HL-60/S4 treated with retinoic acid at 250 ng/mL for 4 days and 3 days (cell line): ENCODE data around the gene BCL2L15.

Source experiments
- in situ Hi-C: fragments of 300-500 bp; cut with MboI; formaldehyde crosslinking; loops from 2 replicates; pipeline ENCODE4 v1.7.0; 2022; ENCODE audit warnings: low sequenced_read_pairs

BCL2L15 gene

DNA sequence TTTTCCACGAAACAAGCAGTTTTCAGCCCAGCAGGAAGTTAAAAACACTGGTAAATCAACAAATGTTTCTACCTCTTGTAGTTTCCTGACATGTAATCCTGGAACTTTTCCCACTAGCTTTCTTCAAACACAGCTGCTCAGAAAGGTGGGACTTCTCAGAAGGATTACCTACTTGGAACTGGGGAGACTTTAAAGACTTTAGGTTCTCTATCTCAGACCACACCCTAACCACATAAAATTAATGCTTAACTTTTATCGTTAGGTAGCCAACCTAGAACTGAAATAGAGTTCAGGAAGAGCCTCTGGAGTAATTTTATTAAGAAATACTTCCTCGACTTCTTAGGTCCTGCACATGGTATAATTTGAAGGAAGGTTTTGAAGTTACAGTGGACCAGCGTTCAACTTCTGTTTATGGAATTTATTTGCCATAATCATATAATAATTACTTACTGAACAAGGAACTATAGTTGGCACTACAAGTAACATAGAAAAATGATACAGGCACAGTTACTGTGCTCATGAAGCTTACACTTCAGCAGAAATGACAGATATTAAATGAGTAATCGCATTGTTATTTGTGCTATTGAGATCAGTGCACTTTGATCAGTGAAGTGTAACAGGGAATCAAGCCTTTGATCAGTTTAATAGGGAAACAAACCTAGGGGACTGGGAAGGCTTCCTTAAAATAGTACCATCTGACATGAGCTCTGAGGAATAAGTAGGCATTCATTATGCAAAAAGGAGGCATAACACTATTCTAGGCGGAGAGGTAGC is at the start of gene BCL2L15:
Gene BCL2L15 (minus strand): TSS at position 180 of the 774 bp plus-strand sequence. CDS start 206 bp downstream, outside the sequence.
- in situ Hi-C loops = no loop called here

DNA sequence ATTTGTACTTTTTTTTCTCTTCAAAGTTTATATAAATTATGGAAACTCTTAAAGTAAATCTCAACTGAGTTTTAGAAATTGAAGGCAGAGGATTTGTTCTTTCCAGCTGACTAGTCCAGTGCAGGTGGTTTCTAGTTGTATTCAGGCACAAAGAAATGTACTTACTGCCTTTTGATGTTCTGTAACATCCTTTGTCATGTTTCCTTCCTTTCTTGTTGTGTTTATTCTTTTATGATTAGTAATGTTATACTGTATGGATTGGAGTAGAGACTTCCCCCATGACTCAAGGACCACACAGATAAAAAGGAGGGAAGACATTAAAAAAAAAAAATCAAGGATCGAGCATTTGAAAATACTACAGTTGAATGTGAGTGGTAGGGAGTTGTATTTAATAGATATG is 49.8 kb upstream of the BCL2L15 start:
- in situ Hi-C loops = no loop called here

DNA sequence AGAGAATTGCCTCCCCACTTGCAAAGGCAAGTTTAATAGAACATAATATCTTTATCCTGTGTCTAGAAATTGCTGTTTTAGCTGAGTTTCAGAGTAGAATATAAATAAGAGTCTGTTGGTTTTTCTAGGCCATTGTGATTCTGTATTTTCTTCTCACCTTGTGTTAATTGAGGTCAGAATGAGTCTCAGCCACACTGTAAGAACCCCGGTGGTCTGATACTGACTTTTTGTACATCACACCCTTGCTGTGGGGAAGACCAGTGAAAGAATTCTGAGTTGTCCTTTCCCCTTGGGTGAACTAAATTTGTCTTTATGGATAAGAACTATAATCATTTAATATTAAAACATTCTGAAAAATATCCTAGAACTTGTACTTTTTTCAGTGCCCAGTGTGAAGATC is 48.6 kb upstream of the BCL2L15 start:
- in situ Hi-C loops = no loop called here

DNA sequence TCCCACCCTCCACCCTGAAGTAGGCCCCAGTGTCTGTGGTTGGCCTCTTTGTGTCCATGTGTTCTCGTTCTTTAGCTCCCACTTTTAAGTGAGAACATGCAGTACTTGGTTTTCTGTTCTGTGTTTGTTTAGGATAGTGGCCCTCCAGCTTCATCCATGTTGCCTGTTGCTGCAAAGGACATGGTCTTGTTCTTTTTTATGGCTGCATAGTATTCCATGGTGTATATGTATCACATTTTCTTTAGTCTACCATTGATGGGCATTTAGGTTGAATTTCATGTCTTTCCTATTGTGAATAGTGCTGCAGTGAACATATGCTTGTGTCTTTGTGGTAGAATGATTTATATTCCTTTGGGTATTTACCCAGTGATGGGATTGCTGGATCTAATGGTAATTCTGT is 47.8 kb upstream of the BCL2L15 start:
- in situ Hi-C loops = no loop called here

DNA sequence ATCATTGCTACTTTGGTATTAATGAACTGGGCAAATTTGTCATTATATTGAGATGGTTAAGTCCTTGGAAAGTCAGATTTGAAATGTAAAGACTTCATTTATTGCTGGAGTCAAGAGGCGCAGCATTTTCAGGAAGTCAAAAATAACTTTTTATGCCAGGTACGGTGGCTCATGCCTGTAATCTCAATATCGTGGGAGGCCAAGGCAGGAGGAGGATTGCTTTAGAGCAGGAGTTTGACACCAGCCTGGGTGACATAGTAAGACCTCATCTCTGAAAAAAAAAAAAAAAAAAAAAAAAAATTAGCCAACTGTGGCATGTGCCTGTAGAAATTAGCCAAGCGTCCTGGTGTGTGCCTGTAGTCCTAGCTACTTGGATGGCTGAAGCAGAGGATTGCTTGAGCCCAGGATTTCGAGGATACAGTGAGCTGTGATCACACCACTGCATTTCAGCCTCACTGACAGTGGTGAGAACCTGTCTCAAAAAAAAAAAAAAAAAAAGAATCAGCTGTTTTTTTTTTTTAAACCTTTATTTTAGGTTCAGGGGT is 47.2 kb upstream of the BCL2L15 start:
- in situ Hi-C loops = no loop called here

DNA sequence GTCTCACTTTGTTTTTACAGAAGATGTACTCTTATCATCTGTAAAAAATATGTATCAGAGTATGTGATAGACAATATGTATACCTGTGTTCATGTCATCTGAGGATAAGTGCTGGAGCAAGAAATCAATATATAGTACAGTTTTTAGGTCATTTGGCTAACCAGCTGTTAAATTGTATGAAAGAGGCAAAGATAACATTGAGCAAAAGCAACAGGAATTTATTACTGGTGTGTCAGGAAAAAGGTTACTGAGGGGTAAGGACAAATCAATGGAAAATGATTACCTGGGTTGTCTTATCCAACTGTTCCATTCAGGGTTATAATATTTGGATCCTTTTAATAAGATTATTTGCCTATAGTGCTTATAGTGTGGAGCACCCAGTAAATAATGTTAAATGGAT is 46.6 kb upstream of the BCL2L15 start:
- in situ Hi-C loops = no loop called here

DNA sequence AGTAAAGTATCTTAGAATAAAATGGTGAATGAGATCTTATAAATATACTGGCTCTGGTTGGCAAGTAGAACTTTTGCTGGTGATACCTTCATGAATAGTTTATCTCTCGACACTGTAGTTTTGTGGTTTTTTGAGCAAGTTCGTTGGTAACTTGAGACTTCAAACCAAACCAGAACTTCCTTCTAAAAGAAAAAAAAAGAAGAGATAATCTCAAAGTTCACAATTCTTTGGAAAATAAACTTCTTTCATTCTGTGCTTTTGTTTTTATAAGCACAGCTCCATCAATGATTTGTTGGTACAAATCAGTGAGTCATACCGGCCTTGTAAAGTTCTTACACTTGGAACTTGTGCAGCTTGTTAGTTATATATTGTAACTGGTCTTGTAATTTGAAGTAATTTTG is 44.1 kb upstream of the BCL2L15 start:
- in situ Hi-C loops = no loop called here

DNA sequence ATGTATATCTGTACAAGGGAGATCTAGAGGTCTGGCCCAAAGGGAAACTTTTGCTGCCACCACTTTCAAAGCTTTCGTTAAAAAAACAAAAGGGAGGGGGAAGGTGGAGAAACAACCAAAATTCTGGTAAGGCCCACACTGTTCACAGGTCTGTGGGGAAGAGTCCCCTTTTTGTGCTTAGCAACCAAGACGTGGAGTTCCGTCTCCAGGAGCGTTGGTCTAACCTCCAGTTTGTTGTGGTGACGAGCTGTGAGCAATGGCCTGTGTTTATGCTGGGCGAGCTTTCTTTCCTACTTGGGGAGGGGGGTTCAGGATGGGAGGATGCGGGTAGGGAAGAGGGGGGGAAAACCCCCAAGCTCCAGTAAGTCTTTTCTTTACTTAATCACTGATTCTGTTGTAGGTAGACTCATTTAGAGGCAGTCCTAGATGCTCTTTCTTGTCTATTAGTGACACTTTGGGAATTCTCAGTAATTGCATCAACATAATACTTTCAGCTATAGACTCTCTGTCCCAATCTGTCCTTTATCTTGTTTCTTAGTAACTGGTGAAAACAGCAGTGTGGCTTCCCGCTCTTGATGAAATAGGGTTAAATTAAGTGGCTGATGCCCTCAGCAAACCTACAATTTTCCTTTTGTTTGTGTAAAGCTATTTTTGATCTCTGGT is 43.2 kb upstream of the BCL2L15 start:
- in situ Hi-C loops = no loop called here

DNA sequence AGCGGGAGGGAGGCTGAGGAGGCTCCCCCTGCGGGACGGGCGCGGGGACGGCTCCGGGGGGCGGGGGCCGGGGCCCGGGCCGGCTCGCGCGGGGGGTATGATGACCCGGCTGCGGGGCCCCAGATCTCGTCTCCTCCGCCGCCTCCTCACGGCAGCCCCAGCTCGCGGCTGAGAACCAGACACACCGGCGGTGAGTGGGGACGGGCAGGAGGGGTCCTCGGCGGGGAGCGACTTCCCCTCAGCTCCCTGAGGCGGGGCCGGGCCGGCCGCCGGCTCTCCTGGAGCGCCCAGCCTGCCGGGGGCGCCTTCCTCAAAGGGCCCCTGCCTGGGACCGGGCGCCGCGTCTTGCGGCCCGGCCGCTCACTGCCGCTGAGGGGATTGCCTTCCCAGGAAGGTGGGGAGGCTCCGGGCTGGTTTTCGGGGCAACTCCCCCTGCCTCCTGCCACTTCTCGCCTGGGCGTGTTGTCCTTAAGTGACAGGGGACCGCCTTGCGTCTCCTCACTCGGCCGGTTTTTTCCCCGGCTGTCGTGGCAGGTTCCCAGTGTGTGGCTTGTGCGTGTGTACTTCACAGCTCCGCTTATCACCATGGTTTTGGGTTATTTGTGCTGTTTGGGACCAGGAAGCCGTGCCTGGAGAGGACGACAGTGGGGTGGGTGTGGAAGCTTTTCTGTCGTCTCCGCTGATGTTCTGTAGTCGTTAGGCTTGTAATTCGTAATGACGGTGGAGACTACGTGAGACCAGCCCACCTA is 42.5 kb upstream of the BCL2L15 start:
- in situ Hi-C loops = no loop called here

DNA sequence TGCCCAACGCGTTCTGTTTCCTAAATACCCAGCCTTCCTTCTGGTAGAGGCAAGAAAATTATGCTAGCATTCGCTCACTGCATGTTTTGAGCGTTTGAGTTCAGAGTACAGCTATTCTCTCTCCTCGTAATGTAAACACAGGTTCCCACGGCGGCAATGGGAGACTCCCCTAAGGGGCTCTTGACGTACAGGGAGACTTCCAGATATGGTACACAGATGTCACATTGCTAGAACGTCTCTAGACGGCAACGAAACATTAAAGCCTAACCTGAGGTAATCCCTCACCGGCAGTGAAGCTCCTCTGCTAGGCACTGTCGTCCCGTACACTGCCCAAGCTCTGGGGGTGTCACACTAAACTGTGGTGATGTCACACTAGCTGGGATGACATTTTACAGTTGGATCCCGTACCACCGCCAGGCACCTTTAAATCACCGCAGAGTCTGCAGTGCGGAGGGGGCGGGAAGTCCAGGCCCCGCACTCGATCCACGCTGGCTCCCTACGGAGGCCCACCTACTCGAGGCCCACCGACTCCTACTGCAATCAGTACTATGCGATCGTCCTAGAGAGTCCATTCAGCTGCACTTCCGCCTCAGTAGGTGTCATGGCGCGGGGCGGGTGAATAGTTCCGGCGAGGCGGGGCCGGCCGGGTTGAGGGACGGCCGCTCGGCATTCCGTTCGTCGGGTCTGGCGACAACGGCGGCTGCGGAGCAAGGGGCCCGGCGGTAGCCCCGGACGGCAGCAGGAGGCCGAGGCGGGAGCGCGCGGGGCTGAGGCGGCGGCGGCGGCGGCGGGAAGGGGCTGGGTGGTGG is 41.8 kb upstream of the BCL2L15 start, which contains the start of gene HIPK1:
Gene HIPK1 (plus strand): TSS at position 384 of the 809 bp plus-strand sequence.
- in situ Hi-C loops = no loop called here

DNA sequence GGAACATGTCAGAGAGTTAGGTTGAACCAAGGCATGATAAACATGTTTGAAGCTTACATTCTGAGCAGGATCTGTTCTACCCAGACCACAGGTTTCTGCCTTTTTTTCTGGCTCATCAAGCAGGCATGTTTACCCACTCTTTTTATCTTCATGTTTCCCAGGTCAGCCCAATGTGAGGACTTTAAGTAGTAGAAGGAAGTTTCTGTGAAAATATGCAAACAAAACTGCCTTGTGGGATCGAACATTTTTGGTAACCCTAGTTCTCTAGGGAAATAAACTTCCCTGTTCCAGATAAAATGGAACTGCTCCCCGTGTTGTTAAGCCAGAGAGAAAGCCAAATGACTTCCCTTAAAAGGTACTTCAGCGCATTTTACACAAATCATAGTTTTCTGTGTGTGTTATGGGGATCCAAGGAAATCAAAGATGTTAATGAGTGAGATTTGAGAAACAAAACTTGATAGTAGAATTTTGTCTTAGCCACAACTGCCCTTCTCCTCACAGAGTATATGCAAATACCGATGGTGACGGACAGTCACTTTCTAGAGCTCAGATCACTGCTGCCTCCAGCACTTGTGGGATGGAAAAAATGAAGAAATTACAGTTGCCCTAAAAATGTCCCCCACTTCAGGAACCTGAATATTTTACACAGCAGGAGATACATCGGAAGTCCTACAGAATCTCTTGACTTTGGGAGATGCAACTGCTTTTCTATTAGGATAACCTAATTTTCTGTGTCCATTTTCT is 41.0 kb upstream of the BCL2L15 start:
- in situ Hi-C loops = no loop called here

DNA sequence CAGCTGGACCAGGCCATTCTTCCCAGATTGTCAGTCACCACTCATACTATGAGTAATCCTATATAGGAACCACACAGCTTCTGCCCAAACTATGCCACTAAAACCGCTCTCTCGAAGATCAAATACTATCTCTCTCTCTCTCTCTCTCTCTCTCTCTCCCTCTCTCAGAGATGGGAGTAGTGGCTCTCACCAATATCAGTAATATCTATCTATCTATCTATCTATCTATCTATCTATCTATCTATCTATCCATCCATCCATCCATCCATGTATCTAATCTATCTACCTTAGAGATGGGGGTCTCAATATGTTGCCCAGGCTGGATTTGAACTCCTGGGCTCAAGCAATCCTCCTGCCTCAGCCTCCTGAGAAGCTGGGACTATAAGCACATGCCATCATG is 37.1 kb upstream of the BCL2L15 start:
- in situ Hi-C loops = no loop called here

DNA sequence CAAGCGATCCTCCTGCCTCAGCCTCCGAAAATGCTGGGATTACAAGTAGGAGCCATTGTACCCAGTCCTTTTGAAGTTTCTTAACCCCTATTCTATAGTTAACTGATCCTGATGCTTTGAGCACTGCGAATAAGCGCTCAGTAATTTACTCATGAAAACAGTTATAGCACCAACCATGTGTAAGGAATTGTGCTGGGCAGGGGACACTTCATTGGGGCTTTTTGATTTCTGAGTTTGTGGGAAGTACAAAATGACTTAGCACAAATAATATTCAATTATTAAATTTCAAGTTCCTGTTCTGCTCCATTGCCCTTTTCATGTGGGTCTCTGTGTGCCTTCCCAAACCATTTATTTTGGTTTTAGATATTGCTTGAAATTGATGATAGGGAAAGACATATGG is 35.6 kb upstream of the BCL2L15 start:
- in situ Hi-C loops = no loop called here

DNA sequence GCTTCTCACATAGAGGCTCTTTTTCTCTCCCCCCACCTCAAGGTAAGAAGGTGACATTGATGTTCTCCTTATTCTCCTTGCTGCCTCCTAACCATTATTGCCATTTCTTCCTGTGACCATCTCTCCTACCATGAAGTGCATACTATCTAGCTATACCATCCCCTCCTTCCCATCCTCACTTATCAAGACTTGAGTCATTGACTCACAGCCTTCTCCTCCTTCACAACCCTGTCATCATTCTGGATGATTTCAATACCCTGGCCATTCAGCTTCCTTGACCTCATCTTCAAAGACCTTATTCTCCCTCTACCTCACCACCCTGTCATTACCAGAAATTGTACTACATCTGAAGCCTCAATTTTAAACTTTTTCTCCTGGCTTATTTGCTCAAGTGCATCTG is 30.9 kb upstream of the BCL2L15 start:
- in situ Hi-C loops = no loop called here

DNA sequence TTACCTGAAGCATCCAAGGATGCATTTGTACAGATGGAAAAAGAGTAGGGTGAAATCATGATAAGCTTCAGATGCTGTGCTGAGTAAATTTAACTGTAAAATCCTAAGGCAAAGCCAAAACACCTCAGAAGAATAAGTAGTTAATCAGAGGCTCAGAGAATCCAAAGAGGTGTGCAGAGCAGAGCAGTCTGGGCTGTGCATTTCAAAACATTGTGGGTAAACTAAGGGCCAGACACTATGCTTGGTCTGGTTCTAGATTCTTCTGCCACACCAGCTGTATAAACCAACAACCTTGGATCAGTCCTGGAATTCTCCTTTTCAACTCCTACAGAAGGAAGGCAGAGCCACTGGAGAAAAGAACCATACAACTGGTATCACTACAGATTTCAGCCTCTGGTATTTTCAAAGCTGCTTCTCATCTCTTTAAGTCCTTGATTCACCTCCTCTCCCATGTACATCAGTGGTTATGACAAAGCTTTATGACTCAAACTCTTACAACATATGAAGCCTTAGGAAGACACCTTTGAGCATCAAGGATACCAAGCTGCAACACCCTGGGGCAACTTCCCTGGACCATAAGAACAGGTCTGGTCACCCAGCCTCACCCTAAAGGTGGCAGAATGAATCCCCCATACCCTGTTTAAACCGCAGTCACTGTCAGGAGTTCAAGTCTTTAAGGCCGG is 30.2 kb upstream of the BCL2L15 start:
- in situ Hi-C loops = no loop called here

DNA sequence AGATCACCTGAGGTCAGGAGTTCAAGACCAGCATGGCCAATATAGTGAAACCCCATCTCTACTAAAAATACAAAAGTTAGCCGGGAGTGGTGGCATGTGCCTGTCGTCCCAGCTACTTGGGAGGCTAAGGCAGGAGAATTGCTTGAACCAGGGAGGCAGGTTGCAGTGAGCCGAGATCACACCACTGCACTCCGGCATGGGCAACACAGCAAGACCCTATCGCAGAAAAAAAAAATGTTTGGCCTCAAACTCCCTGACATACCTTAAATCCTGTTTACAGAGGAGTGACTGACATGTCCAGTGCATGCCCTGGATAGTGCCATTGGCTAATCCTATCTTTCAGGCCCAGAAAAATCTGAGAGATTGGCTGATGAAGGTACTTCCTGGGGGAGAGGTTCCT is 29.6 kb upstream of the BCL2L15 start:
- in situ Hi-C loops = no loop called here

DNA sequence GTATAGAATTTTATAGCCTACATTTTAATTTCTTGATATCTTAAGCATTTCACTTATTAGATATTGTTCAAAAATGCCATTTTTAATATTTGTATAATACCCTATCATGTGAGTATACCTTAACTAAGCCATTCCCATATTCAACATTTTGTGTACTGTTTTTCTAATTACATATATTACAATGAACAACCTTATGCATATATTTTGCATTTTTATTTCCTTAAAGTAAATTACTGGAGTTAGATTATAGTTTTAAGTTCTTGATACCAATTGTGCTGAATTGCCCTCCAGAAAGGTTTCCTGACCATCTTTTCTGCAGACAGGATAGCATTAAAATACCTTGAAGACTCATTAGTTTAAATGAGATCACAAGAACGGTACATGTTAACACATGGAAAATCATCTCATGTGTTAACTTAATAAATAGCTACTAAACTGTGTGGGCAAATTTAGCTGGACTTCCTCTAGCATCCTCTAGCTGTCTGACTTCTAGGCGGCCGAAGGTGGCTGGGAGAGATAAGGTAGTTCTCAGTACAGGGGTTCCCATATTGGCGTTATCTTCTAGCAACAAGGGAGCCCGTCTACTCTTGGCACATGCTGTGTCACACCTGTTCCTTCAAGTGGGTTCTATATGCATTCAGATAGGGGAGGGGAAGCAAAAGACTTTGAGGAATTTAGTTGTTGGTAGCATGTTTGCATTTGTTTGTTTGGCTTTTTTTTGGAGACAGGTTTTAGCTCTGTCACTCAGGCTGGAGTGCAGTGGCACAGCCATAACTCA is 26.7 kb upstream of the BCL2L15 start:
- in situ Hi-C loops = no loop called here

DNA sequence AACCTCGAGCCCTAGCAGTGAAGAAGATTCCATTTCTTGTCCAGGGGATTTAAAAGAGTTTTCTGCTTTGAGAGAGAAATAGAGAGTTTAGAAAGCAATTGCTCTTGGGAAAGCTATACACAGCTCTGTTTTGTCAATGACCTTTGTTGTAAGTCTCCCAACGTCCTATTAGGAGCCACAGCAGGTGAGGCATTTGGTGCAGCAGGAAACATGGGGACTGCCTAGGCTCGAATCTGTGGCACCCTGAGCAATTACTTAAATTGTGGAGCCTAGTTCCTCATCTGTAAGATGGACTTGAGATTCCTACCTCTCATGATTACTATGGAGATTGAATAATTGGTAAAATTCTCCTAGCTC is 25.9 kb upstream of the BCL2L15 start:
- in situ Hi-C loops = no loop called here
